ENCODE data around the gene TMEM109. TPM values are rescaled to one million over a fixed set of nuclear protein-coding genes. Genes with fewer than 3 reads are reported as not detected.
A peak's percentile ranks its signal among the peaks of the same experiment; 100 is the strongest.
"Not testable (repeated sequence)": the region's sequence is repeated elsewhere in the genome, so short reads cannot be mapped to it uniquely, and the experiment has no call there.

The TMEM109 gene
- total RNA-seq, 1 experiment from 2014 or later: 17.6 TPM

DNA sequence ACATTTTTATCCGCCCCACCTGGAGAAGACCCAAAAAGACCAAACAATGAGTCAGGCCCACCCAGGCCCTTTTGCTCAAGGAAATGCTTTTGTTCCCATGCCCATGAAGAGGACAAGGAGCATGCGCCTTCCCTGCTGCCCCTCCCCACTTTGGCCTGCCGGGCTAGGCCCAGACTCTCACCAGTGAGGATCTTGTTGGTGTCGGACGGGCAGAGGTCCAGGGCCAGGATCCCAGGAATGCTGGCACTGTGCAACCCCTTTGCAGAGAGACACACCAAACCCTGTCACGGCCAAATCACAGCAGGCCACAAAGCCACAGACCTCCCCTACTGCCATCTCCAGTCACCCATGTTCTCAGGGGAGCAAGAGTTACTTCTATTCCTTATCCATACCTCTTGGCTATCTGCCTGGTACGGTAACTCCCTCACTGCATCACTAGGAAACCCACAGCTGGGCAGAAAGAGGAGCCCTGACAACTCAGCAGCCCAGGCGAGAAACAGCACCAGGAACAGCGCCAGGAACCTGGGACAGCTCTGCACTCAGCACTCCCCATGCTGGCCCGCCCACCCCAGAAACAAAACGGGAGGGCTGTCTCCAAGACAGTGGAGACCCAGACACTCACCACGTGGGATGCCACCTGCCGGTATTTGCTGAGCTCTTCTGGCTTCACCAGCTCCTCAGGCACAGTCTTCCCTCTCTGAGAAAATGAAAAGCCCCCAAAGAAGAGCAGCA lies 13.1 kb upstream of the TMEM109 start:
- no peak for DNase-seq
- no peaks in the 10 kb centered on the region for H3K9me3 ChIP-seq
- no peaks in the 10 kb centered on the region for H3K27me3 ChIP-seq
- H3K4me3 ChIP-seq: no peak overlapping the region
- peaks cover 90% of the 10 kb centered on the region for H3K36me3 ChIP-seq

DNA sequence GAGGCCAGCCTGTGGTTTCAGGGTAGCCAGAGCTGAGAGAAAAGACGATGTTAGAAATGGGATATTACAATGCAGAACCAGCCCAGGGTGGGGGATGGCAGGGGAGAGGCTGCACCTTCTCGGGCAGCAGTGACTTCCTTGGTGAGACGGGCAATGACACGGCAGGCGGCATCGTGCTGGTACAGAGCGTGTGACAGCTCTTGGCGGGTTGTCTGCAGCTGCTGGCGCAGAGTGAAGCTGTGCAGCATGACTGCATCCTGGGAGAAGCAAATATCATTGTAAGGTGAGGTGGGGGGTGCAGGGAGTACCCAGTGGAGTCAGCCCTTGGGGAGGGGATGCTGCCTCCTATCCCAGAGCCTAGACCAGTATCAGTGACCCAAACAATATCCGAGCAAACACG lies 11.3 kb upstream of the TMEM109 start:
- no peak overlapping the region for H3K4me3 ChIP-seq
- peaks cover 72% of the 10 kb centered on the region for H3K36me3 ChIP-seq
- no peaks in the 10 kb centered on the region for H3K9me3 ChIP-seq
- no peaks in the 10 kb centered on the region for H3K27me3 ChIP-seq
- no peak for DNase-seq

- Histone ChIP-seq H3K36me3 (peaks cover 49% of the 10 kb centered on the region), H3K9me3 (no peaks in the 10 kb centered on the region), H3K4me3 (peak overlapping the region; percentile 97), H3K27me3 (no peaks in the 10 kb centered on the region; the same call in 1 of the 2 replicates)
- no peak for DNase-seq
Observed at GRCh38 chr11:60905047-60905446, 8.9 kb upstream of the TMEM109 start.

DNA sequence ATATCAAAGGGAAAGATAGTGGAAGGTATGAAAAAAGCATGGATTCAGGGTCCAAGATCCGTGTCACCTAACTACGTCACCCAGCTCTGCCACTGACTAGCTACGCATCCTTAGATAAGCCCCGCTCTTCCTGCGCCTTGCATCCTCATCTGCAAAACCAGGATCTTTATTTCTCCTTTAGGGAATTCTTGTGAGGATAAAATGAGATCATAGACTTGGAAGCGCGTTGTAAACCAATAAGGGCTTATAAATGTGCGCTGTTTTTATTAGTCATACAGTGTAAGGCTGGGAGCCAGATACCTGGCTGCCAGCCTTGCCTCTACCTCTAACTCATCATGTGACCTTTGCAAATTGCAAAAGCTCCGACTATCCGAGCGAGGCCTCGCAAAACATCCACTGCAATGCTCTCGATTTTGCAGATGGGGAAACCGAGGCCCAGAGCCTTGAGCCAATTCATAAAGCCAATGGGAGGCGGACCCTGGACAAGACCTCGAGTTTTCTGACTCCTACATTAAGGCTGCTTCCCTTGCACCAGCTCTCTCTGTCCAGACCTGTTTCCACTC lies 8.3 kb upstream of the TMEM109 start:
- Histone ChIP-seq H3K27me3 (no peaks in the 10 kb centered on the region; the same call in 1 of the 2 replicates), H3K36me3 (peaks cover 43% of the 10 kb centered on the region), H3K4me3 (peak overlapping the region; percentile 97), H3K9me3 (no peaks in the 10 kb centered on the region)
- peak; percentile 33 for DNase-seq

DNA sequence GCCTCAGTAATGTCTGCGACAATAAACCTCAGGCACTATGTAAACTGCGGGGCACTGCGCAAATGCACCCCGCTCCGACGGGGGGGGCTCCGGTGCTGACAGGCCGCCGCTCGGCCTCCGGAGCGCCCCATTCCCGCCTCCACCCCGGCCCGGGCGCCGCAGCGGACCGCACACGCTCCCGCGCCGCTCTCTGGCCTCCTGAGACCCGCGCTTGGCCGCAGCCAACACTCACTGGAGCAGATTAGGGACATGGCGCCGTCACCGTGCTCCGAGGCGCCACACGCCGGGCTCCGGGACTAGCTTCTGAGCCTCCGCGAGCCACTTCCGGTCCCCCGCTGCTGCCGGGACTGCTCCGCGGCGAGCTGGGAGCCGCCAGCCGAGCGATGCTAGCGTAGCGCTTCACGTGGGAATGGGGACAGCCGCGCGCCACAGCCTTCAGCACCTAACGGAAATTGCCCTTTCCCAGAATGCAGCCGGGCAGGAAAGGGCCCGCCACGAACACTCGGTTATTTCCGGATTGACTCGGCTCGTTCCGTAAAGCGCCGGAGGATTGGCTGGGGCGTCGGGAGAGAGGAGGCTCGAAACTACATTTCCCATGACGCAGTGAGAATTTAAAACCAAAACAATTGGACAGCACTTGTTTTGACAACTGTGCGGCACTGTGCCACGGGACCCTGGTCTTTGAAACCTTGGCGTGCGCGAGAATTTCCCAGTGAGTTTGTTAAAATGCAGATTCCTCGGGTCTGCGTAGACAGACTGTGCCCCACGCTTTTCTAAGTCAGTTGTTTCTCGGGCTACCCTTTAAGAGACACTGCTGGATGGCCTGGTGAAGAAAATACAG lies 7.6 kb upstream of the TMEM109 start, which contains the start of gene PRPF19:
PRPF19 (minus strand) TSS at position 454 of the 841 bp plus-strand sequence; CDS start at position 251, 203 bp downstream.
- peaks cover 37% of the 10 kb centered on the region for H3K36me3 ChIP-seq
- peak within 1 kb of the TSS; percentile 97 for H3K4me3 ChIP-seq
- DNase-seq: peak; percentile 93
- no peaks in the 10 kb centered on the region for H3K9me3 ChIP-seq
- no peaks in the 10 kb centered on the region; the same call in 1 of the 2 replicates for H3K27me3 ChIP-seq

- Histone ChIP-seq H3K9me3 (no peaks in the 10 kb centered on the region), H3K4me3 (no peak overlapping the region), H3K36me3 (peaks cover 13% of the 10 kb centered on the region), H3K27me3 (no peaks in the 10 kb centered on the region; the same call in 1 of the 2 replicates)
- no peak for DNase-seq
Observed at GRCh38 chr11:60908803-60909202, 5.2 kb upstream of the TMEM109 start.

DNA sequence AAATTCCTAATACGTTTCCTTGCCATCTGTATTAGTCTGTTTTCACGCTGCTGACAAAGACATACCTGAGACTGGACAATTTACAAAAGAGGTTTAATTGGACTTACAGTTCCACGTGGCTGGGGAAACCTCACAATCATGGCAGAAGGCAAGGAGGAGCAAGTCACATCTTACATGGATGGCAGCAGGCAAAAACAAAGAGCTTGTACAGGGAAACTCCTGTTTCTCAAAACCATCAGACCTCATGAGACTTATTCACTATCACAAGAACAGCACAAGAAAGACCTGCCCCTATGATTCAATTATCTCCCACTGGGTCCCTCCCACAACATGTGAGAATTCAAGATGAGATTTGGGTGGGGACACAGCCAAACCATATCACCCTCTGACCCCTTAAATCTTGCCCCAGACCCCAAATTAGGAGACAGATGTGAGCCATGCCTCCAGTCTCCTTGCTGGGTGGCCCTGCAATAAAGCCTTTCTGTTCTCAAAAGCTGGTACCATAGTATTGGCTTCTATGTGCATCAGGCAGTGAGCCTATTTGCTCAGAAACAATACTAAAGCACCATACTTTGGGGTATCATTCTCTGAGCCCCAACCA lies 4.2 kb upstream of the TMEM109 start:
- not testable (repeated sequence) for H3K9me3 ChIP-seq, H3K36me3 ChIP-seq, H3K4me3 ChIP-seq, DNase-seq, H3K27me3 ChIP-seq

GRCh38 chr11:60910281-60910687 lies 3.7 kb upstream of the TMEM109 start:
- no peak for DNase-seq
- Histone ChIP-seq H3K36me3 (no peaks in the 10 kb centered on the region), H3K4me3 (no peak overlapping the region), H3K27me3 (no peaks in the 10 kb centered on the region; the same call in 1 of the 2 replicates), H3K9me3 (no peaks in the 10 kb centered on the region)

- Histone ChIP-seq H3K36me3 (peaks cover 2% of the 10 kb centered on the region), H3K27me3 (no peaks in the 10 kb centered on the region; the same call in 1 of the 2 replicates), H3K4me3 (no peak overlapping the region), H3K9me3 (no peaks in the 10 kb centered on the region)
- no peak for DNase-seq
Observed at GRCh38 chr11:60910711-60911380, 3.1 kb upstream of the TMEM109 start.

GRCh38 chr11:60912223-60912850 lies 1.6 kb upstream of the TMEM109 start:
- no peak overlapping the region for H3K4me3 ChIP-seq
- H3K9me3 ChIP-seq: no peaks in the 10 kb centered on the region
- DNase-seq: no peak
- no peaks in the 10 kb centered on the region; the same call in 1 of the 2 replicates for H3K27me3 ChIP-seq
- H3K36me3 ChIP-seq: peaks cover 4% of the 10 kb centered on the region

- Histone ChIP-seq H3K36me3 (peaks cover 8% of the 10 kb centered on the region), H3K27me3 (no peaks in the 10 kb centered on the region; the same call in 1 of the 2 replicates), H3K4me3 (peak overlapping the region; percentile 67), H3K9me3 (no peaks in the 10 kb centered on the region)
- no peak for DNase-seq
Observed at GRCh38 chr11:60912851-60913528, 968 bp upstream of the TMEM109 start.

DNA sequence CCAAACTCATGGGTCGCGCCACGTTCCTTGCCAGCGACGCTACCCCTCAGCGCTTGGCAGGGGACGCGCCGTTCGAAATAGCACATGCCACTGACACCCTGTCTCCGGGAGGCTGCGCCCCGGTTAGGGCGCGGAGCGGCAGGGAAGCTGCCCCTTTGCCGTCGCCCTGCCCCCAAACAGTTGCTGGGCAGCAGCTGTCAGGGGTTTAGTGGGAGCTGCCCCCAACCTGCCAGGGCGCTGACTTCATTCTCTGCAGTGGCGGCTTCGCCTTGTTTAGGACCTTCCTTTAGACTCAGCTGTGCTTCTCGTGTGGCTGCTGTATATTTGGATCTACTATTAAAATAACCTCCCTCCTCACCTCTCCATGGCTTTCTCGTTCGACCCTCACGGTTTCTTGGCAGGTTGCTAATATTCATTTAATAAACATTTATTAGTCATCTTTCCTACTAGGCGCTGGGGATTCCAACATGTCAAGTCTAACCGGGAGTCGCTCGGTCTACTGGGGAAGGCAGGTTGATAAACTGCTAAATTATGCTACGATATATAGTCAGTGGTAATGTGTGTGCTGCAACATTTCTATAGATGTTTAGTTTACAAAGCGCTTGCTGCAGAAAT lies 782 bp downstream of the TMEM109 start:
- peak overlapping the region; percentile 67 for H3K4me3 ChIP-seq
- H3K27me3 ChIP-seq: no peaks in the 10 kb centered on the region; the same call in 1 of the 2 replicates
- peak; percentile 52 for DNase-seq
- no peaks in the 10 kb centered on the region for H3K9me3 ChIP-seq
- H3K36me3 ChIP-seq: peaks cover 8% of the 10 kb centered on the region

- Histone ChIP-seq H3K27me3 (no peaks in the 10 kb centered on the region; the same call in 1 of the 2 replicates), H3K4me3 (peak overlapping the region; percentile 67), H3K9me3 (no peaks in the 10 kb centered on the region), H3K36me3 (peaks cover 14% of the 10 kb centered on the region)
- DNase-seq: peak; percentile 74
Observed at GRCh38 chr11:60915248-60915914, 1.4 kb downstream of the TMEM109 start.

- H3K36me3 ChIP-seq: peaks cover 20% of the 10 kb centered on the region
- no peaks in the 10 kb centered on the region for H3K27me3 ChIP-seq
Observed at GRCh38 chr11:60916669-60917206, 2.8 kb downstream of the TMEM109 start.

More at GRCh38 chr11:60916669-60917206, 2.8 kb downstream of the TMEM109 start:
- H3K9me3 ChIP-seq: no peaks in the 10 kb centered on the region
- no peak overlapping the region for H3K4me3 ChIP-seq
- DNase-seq: no peak

Data from MG63 (cell line).